ENCODE measurements around the gene GADD45G.
A peak's percentile ranks its signal among the peaks of the same experiment; 100 is the strongest.

Gene GADD45G

DNA sequence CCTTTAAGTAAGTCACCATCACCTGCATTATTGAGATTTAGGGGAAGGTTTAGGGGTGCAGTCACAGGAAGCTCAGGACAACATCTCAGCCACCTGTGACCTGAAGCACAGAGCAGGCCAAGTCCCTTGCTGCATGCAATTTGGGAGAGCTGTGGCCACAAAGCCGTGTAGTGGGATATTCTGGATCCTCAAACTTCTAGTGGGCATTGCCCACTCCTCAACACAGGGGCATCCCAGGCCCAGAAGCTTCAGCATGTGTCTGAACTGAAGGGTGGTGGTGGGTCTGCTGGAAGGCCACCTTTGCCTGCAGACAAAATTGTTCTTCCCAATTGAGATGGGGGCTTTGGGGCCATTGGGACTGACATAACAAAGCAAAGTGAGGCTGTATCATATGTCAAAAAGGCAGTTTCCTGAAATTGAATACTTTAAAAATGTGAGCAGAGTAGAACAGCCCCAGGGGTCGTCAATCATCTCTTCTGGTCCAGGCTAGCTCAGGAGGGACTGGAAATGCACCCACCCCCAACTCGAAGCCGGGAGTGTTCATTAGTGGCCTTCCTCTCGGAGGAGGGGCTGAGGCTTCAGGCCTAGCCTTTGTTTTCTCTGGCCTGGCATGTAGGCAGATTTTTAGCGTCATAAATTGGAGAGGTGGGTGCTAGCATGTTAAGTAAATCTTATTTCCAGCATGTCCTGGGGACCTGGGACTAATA is 2.8 kb upstream of the GADD45G start:
- TF ChIP-seq RARB (CRISPR knock-in tag; IDR thresholded peaks at IDR 0.05) (no peak), ISL1 (CRISPR knock-in tag; IDR thresholded peaks at IDR 0.05) (no peak), ZNF8 (CRISPR knock-in tag; IDR thresholded peaks at IDR 0.05) (no peak), GLIS3 (CRISPR knock-in tag; IDR thresholded peaks at IDR 0.05) (no peak), BACH2 (CRISPR knock-in tag; IDR thresholded peaks at IDR 0.05; ENCODE audit: borderline replicate concordance) (no peak), ZFP3 (CRISPR knock-in tag; IDR thresholded peaks at IDR 0.05) (no peak), CSDC2 (CRISPR knock-in tag; IDR thresholded peaks at IDR 0.05) (no peak), TCF4 (CRISPR knock-in tag; IDR thresholded peaks at IDR 0.05; ENCODE audit: borderline replicate concordance) (no peak)
- TF ChIP-seq, protein P1, sequence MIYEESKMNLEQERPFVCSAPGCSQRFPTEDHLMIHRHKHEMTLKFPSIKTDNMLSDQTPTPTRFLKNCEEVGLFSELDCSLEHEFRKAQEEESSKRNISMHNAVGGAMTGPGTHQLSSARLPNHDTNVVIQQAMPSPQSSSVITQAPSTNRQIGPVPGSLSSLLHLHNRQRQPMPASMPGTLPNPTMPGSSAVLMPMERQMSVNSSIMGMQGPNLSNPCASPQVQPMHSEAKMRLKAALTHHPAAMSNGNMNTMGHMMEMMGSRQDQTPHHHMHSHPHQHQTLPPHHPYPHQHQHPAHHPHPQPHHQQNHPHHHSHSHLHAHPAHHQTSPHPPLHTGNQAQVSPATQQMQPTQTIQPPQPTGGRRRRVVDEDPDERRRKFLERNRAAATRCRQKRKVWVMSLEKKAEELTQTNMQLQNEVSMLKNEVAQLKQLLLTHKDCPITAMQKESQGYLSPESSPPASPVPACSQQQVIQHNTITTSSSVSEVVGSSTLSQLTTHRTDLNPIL (CRISPR knock-in tag; IDR thresholded peaks at IDR 0.05; ENCODE audit: low read depth), result no peak
- TF ChIP-seq, protein P2, sequence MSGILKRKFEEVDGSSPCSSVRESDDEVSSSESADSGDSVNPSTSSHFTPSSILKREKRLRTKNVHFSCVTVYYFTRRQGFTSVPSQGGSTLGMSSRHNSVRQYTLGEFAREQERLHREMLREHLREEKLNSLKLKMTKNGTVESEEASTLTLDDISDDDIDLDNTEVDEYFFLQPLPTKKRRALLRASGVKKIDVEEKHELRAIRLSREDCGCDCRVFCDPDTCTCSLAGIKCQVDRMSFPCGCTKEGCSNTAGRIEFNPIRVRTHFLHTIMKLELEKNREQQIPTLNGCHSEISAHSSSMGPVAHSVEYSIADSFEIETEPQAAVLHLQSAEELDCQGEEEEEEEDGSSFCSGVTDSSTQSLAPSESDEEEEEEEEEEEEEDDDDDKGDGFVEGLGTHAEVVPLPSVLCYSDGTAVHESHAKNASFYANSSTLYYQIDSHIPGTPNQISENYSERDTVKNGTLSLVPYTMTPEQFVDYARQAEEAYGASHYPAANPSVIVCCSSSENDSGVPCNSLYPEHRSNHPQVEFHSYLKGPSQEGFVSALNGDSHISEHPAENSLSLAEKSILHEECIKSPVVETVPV (CRISPR knock-in tag; IDR thresholded peaks at IDR 0.05), result no peak

DNA sequence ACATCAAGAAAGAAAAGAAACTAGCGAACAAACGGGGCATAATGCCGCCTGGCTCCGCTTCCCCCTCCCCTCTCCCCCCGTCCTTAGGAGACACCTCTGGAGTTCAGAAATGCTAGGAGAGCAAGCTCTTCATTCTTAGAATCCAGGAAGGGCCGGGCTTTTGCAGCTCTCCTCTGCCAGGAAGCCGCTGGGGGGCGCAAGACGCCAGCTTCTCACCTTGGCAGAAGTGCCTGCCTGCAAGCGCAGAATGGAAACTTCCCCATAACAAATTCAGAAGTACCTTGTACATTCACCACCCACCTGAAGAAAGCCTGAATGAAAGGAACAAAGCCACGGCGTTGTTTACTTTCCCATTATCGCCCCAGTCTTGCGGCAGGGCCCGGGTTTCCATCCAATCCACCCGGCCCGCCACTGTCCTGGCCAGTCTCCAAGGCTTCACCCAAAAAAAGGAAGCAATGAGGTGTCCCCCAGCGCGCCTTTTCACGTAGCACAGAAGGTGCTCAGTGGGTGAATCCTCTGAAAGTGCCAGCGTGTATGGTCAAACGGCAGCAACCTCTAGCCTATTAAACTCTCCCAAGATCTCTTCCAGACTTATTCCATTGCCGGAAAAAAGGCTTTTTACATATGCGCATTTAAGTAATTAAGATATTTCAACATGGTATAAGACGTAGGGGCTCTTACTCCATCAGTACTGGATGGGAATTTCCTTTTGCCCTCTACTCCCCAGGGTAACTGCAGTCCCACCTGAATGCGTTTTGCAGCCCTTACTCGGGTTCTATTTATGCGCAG is 1.6 kb upstream of the GADD45G start:
- peak; percentile 59 for ATAC-seq
- TF ChIP-seq TOX (CRISPR knock-in tag; IDR thresholded peaks at IDR 0.05; ENCODE audit: borderline replicate concordance) (no peak), ESRRG (CRISPR knock-in tag; IDR thresholded peaks at IDR 0.05) (no peak), BACH2 (CRISPR knock-in tag; IDR thresholded peaks at IDR 0.05; ENCODE audit: borderline replicate concordance) (no peak), ZNF565 (CRISPR knock-in tag; conservative IDR thresholded peaks at IDR 0.05; ENCODE audit: low read depth) (no peak), TCF4 (CRISPR knock-in tag; IDR thresholded peaks at IDR 0.05; ENCODE audit: borderline replicate concordance) (no peak), ZFP30 (CRISPR knock-in tag; IDR thresholded peaks at IDR 0.05) (no peak), PPARA (CRISPR knock-in tag; IDR thresholded peaks at IDR 0.05; ENCODE audit: borderline replicate concordance) (no peak), ARNTL (CRISPR knock-in tag; IDR thresholded peaks at IDR 0.05; ENCODE audit: borderline replicate concordance, low read depth) (no peak), ZNF70 (CRISPR knock-in tag; IDR thresholded peaks at IDR 0.05) (no peak), ZNF8 (CRISPR knock-in tag; IDR thresholded peaks at IDR 0.05) (no peak), CSDC2 (CRISPR knock-in tag; IDR thresholded peaks at IDR 0.05) (no peak), ISL1 (CRISPR knock-in tag; IDR thresholded peaks at IDR 0.05) (no peak), GLIS3 (CRISPR knock-in tag; IDR thresholded peaks at IDR 0.05) (no peak), ZFP3 (CRISPR knock-in tag; IDR thresholded peaks at IDR 0.05) (no peak), ZC3H10 (CRISPR knock-in tag; IDR thresholded peaks at IDR 0.05) (no peak)
- TF ChIP-seq, protein P3, sequence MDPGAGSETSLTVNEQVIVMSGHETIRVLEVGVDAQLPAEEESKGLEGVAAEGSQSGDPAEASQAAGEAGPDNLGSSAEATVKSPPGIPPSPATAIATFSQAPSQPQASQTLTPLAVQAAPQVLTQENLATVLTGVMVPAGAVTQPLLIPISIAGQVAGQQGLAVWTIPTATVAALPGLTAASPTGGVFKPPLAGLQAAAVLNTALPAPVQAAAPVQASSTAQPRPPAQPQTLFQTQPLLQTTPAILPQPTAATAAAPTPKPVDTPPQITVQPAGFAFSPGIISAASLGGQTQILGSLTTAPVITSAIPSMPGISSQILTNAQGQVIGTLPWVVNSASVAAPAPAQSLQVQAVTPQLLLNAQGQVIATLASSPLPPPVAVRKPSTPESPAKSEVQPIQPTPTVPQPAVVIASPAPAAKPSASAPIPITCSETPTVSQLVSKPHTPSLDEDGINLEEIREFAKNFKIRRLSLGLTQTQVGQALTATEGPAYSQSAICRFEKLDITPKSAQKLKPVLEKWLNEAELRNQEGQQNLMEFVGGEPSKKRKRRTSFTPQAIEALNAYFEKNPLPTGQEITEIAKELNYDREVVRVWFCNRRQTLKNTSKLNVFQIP (CRISPR knock-in tag; IDR thresholded peaks at IDR 0.05; ENCODE audit: borderline replicate concordance, low read depth), result no peak
- TF ChIP-seq, protein P4, sequence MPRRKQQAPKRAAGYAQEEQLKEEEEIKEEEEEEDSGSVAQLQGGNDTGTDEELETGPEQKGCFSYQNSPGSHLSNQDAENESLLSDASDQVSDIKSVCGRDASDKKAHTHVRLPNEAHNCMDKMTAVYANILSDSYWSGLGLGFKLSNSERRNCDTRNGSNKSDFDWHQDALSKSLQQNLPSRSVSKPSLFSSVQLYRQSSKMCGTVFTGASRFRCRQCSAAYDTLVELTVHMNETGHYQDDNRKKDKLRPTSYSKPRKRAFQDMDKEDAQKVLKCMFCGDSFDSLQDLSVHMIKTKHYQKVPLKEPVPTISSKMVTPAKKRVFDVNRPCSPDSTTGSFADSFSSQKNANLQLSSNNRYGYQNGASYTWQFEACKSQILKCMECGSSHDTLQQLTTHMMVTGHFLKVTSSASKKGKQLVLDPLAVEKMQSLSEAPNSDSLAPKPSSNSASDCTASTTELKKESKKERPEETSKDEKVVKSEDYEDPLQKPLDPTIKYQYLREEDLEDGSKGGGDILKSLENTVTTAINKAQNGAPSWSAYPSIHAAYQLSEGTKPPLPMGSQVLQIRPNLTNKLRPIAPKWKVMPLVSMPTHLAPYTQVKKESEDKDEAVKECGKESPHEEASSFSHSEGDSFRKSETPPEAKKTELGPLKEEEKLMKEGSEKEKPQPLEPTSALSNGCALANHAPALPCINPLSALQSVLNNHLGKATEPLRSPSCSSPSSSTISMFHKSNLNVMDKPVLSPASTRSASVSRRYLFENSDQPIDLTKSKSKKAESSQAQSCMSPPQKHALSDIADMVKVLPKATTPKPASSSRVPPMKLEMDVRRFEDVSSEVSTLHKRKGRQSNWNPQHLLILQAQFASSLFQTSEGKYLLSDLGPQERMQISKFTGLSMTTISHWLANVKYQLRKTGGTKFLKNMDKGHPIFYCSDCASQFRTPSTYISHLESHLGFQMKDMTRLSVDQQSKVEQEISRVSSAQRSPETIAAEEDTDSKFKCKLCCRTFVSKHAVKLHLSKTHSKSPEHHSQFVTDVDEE (CRISPR knock-in tag; IDR thresholded peaks at IDR 0.05), result no peak
- TF ChIP-seq, protein P5, sequence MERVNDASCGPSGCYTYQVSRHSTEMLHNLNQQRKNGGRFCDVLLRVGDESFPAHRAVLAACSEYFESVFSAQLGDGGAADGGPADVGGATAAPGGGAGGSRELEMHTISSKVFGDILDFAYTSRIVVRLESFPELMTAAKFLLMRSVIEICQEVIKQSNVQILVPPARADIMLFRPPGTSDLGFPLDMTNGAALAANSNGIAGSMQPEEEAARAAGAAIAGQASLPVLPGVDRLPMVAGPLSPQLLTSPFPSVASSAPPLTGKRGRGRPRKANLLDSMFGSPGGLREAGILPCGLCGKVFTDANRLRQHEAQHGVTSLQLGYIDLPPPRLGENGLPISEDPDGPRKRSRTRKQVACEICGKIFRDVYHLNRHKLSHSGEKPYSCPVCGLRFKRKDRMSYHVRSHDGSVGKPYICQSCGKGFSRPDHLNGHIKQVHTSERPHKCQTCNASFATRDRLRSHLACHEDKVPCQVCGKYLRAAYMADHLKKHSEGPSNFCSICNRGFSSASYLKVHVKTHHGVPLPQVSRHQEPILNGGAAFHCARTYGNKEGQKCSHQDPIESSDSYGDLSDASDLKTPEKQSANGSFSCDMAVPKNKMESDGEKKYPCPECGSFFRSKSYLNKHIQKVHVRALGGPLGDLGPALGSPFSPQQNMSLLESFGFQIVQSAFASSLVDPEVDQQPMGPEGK (CRISPR knock-in tag; IDR thresholded peaks at IDR 0.05; ENCODE audit: borderline replicate concordance), result no peak
- TF ChIP-seq, protein P1 (CRISPR knock-in tag; IDR thresholded peaks at IDR 0.05; ENCODE audit: low read depth), result no peak

More for the DNA sequence above, 2.8 kb upstream of the GADD45G start:
- ATAC-seq, result no peak

Data from SK-N-SH treated with all-trans-retinoic acid at 6 μM for 48 hours (cell line).